ENCODE data around the gene GDF11.

The GDF11 gene

DNA sequence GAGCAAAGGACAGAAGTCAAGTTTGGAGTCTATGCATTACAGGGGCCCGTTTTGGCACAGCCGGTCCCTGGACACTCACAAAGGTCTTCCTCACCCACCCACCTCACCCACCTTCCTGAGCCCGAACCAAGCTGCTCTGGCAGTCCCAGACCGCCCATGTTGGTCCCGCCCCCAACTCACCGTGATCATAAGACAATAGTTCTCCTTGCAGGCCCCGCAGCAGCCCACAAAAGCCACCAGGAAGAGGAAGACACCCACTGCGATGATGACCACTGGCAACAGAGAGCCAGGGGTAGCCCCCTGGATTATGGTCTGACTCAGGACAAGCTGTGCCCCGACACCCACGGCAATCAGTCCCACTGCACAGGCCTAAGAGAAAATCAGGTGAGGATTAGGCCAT, 16.0 kb upstream of the GDF11 start:
- TF ChIP-seq, protein P1, sequence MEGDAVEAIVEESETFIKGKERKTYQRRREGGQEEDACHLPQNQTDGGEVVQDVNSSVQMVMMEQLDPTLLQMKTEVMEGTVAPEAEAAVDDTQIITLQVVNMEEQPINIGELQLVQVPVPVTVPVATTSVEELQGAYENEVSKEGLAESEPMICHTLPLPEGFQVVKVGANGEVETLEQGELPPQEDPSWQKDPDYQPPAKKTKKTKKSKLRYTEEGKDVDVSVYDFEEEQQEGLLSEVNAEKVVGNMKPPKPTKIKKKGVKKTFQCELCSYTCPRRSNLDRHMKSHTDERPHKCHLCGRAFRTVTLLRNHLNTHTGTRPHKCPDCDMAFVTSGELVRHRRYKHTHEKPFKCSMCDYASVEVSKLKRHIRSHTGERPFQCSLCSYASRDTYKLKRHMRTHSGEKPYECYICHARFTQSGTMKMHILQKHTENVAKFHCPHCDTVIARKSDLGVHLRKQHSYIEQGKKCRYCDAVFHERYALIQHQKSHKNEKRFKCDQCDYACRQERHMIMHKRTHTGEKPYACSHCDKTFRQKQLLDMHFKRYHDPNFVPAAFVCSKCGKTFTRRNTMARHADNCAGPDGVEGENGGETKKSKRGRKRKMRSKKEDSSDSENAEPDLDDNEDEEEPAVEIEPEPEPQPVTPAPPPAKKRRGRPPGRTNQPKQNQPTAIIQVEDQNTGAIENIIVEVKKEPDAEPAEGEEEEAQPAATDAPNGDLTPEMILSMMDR (IDR thresholded peaks at IDR 0.05; ENCODE audit: low read depth, low read length), result no peak
- no peak for DNase-seq (ENCODE audit: extremely low read depth, low read depth)

- no peak for DNase-seq (ENCODE audit: extremely low read depth, low read depth)
- TF ChIP-seq, protein P1 (IDR thresholded peaks at IDR 0.05; ENCODE audit: low read depth, low read length), result no peak
These were observed 15.2 kb upstream of the GDF11 start for GRCh38 chr12:55727643-55728185.

- TF ChIP-seq, protein P1 (IDR thresholded peaks at IDR 0.05; ENCODE audit: low read depth, low read length), result no peak
- DNase-seq (ENCODE audit: extremely low read depth, low read depth), result no peak
These were observed 14.6 kb upstream of the GDF11 start for GRCh38 chr12:55728186-55728938.

DNA sequence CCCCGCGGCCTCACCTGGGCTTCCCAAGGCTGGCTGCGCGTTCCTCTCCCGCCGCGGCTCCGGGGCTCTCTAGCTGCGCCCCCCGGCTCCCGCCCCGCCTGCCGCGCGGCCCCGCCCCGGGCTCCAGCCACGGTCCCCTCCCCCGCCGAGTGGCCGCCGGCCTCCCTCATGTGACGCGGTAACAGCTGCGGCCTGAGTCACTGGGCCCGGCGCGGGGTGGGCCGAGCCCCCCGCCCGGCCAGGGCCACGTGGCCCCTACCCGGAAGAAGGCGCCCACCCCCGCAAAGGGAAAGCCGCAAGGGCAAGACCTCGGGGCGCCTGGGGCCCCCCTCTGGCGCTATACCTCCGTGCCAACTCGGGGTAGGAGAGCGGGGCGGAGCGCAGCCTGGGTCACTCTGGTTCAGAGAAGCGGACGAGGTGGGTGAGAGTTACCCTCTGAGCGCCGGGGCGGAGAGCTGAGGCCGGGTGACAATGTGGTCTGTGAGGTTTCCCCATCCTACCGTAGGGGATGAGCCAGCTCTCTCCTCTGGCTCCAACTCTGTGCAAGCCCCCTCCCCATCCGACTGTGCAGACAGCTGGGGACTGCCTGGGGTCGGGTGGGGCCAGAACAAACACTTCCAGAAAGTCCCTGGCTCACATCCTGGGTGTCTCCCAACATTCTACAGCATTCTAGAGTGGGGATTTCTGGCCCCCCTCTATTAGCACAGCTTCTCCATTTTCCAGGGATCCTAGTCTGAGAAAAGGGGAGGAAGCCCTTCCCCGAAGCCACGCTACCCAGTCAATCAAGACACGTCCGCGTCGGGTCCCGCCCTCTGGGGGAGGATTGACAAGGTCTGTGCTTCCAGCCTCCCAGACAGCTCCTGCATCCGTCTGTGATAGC, 13.7 kb upstream of the GDF11 start, which contains the start of gene CD63:
Gene CD63 (minus strand): TSS at position 71 of the 880 bp plus-strand sequence. CDS start 668 bp downstream, outside the sequence.
- TF ChIP-seq, protein P1 (IDR thresholded peaks at IDR 0.05; ENCODE audit: low read depth, low read length), result no peak
- DNase-seq (ENCODE audit: extremely low read depth, low read depth), result no peak

DNA sequence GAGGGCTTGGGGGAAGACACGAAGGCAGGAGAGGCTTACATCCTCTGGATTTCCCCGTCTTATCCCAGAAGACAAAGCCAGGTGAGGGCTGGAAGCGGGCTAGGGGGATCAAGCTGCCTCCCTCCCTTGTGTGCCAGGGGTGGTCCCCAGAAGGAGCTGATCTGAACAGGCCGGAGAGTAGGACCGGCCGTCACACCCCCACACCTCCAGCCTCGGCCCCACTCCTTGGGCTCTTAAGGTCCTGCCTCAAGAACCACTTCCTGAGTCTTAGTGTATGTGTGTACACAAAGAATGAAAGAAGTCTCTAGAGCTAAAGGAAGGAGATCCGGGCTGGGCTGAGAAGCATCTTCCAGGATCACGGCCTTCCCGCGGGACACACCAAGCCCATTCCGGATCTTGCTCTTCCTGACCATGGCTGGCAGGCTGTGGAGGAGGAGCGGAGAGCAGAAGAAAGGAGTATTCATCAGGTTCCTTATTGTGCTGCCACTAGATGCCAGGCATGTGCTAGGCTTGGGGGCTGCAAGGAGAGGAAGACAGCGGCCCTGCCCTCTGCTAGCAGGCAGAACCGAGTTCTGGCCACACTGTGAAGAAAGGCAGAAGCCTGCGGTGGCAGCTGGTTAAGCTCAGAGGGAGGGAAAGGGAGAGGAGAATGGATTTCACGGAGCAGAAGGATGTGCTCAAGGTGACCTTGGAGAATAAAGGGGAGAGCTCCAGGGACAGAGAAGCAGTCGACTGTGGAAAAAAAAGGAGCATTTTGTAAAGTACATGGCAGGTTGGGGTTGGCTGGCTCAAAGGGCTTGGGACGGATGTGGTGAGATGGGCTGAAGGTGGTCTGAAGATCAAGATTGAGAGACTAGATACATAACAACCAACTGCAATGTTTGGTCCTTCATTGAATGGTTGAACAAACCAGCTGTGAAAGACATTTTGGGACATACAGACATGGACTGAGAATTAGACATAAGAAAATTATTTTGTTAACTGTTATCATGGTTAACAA, 12.8 kb upstream of the GDF11 start:
- DNase-seq (ENCODE audit: extremely low read depth, low read depth), result no peak
- TF ChIP-seq, protein P1 (IDR thresholded peaks at IDR 0.05; ENCODE audit: low read depth, low read length), result no peak; the same call in 1 of the 2 replicates

DNA sequence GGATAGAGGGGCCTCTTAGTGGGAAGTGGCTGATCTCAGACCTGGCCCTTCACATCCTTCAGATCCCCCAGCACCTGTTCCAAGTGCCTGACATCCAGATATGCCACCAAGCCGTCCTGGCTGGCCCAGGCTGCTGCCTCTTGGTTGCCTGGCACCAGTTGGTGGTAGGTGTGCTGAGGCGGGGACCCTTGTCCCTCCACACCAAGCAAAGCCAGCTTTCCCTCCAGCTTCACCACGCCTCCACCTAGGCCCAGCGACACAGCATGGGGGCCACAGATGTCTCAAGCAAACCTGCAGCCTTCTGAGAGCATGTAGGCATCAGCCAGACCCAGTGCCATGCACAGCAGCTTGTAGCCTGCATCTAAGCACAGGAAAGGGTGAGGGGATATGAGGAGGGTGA, 10.6 kb upstream of the GDF11 start:
- DNase-seq (ENCODE audit: extremely low read depth, low read depth), result no peak
- TF ChIP-seq, protein P1 (IDR thresholded peaks at IDR 0.05; ENCODE audit: low read depth, low read length), result no peak

Measured in AG09319 (cell line).